ENCODE data around the gene PTF1A.

DNA sequence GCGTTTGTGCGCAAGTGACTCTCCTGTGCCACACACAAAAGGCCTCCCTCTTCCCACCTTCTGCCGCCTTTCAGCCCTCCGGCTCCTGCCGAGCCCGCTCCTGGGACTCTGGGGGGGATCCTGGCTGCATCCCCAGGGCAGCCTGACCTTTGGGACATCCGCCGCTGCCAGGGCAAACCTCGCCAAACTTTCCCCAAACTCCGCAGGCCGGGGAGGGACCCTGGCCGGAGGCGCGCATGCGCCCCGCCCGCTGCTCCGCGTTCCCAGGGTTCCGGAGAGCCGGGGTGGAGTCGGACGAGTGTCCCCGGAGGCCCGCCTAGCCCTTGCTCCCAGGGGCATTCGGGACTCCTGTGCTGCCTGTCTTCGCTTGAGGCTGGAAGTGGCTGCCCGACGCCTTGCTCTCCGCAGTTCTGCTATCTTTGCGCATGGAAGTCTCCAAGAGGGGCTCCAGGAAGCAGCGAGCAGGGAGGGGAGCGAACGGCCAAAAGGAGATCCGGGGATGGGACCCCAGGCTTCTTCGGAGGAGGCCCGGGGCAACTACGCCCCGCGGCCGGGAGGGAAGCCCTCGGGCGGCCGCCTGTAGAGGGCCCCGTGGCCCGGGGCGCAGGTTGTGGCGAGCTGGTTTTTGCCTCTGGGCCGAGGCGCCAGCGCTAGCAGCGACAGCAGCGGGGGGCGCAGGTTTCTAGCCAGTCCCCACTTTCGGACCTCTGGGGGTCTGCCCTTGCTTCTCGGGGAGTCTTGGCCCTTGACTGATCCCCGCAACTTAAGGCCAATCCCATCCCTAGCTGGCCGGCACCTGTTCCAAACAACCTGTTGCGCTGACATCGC is 7.0 kb downstream of the PTF1A start:
- TF ChIP-seq GATA3 (IDR thresholded peaks at IDR 0.05; ENCODE audit: low read depth, low read length): no peak
- TF ChIP-seq GATA2 (IDR thresholded peaks at IDR 0.05; ENCODE audit: low read depth, low read length): no peak

All from SH-SY5Y (cell line).